HUDEP-2 (cell line): ENCODE results near the gene CHI3L2.
A peak's percentile ranks its signal among the peaks of the same experiment; 100 is the strongest.

Experiments
- DNase-seq, 76 experiments: peaks; one replicate each; lab custom pipeline; 2025; ENCODE audit not compliant: unreplicated experiment in 76 of 76; lab: John Stamatoyannopoulos, UW

CHI3L2 gene

GRCh38 chr1:111218701-111219556 is 8.6 kb upstream of the CHI3L2 start:
- DNase-seq: peak in 1 of 76 experiments; percentile 29

- DNase-seq: peak in 1 of 76 experiments; percentile 8
Measured at GRCh38 chr1:111219557-111220286, 7.8 kb upstream of the CHI3L2 start.

DNA sequence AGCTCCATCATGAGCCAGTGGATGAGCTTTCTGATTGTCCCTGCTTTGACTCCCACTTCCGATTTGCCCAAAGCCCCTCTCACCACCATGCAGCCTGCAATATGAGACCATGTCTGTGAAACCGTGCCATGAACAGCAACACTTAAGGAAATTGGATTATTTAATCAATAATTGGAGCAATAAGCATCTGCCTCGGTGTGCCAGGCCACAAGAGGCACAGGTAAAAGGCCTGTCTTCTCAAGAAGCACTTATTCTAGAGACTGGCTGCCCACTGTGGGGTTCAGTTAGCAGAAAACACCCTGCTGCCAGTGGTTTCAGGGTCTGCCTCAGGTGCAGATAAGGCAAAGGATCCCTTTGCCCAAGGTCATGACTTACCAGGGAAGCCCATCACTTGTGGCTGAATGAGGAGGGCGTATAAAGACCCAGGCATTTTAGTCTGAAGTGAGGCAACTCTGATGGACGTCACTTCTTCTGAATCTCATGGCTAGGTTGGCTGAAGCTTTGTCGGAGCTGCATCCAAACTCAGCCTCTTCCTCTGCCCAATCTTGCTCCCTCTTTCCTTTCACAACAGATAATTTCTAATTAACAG is 7.1 kb upstream of the CHI3L2 start:
- DNase-seq: no peak

GRCh38 chr1:111221276-111221632 is 6.3 kb upstream of the CHI3L2 start:
- DNase-seq: peak in 1 of 76 experiments; percentile 38

DNA sequence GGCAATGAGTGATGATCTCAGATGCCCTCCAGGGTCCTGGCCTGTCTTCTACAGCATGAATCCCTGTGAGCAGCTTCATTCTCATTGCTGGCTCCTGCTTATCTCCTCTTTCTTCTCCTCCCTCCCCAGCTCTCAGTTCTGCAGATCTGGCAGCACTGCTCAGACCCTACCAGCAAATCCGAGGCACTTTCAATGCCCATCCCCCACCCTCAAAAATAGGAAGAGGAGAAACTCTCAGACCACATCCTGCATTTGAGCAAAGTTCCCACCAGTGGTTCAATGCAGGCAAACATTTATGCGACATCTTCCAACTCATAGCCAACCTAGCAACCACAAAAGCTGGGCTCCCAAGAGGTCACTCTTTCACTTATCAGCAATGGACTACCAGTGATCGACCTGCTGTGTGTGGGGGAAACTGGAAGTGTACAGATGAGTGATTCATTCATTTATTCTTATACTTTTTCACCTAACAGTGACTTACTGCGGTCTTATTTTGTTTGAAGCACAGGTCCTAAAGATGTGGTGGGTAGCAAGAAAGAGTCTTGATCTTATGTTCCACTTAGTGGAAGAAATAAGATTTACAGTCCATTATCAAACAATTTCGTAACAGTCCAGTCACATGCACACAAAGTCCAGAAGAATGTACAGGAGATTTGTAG is 5.8 kb upstream of the CHI3L2 start:
- peak in 28 of 76 experiments; percentile 11 to 69 (median 32) for DNase-seq

GRCh38 chr1:111222308-111223125 is 5.0 kb upstream of the CHI3L2 start:
- peak in 59 of 76 experiments; percentile 4 to 83 (median 45) for DNase-seq

DNA sequence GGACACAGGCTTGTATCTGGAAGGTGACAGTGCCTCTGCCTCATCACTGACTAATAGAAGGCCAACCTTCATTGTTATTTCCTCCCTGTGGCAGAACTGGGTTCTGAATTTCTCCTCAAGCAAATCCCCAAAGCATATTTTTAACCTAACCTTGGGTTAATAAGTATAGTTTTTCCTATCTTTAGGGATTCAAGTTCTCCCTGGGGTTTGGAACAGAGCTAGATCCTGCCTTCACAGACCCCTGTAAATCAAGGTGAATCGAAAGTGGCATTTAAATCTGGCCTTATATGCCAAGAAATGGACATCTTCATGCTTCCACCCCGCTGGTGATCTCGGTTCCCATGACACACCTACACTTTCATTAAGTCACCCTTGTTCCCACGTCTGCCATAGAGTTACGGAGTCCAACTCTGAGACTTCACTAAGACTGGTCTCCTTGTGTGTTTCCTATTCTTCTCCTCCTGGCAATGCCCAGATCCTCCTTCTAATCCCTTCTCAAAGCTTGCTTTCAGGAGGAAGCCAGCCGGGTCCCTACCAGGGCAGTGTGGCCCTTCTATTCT is 4.3 kb upstream of the CHI3L2 start:
- no peak for DNase-seq

DNA sequence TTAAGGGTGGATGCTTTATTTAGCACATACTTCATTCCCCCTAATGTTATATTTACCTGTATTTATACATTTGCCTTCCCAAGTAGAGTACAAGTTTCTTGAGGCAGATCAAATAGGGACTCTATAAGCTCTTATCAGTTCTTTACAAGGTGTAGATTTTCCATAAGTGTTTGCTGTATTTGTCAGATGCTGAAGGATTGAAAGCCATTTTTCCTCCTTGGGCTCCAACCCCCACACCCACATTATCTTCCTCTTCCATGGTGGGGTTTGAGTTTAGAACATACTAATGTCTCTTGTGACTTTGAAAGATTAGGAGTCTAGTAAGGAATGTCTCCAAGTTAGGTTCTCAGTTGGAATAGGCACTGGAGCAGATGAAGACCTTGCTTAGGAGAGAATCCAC is 2.4 kb upstream of the CHI3L2 start:
- no peak for DNase-seq

- DNase-seq: no peak
Measured at GRCh38 chr1:111225717-111226400, 1.7 kb upstream of the CHI3L2 start.

- DNase-seq: no peak
Measured at GRCh38 chr1:111227851-111228747, 586 bp downstream of the CHI3L2 start.

- DNase-seq: no peak
Measured at GRCh38 chr1:111228748-111229126, 1.2 kb downstream of the CHI3L2 start.

GRCh38 chr1:111232134-111232533 is 4.6 kb downstream of the CHI3L2 start:
- no peak for DNase-seq

GRCh38 chr1:111234258-111234657 is 6.7 kb downstream of the CHI3L2 start:
- DNase-seq: no peak

- no peak for DNase-seq
Measured at GRCh38 chr1:111234866-111235265, 7.4 kb downstream of the CHI3L2 start.

DNA sequence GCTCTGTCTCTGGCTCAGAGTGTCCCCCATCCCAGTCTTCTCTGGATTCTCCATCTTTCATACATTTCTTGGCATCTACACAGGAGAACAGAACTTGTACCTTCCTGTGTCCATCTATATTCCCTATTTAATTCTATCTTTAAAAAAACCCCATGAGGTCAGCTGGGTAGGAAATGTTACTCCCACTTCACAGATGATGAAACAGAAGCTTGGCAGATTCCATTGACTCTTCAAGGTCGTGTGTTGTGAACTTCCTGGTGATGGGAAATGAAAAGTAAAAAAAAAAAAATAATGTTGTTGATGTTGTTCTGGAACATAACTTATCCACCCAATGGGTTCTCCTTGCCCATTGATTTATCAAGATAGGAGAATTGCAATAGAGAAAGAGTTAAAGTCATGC is 8.9 kb downstream of the CHI3L2 start:
- no peak for DNase-seq

GRCh38 chr1:111236806-111237205 is 9.3 kb downstream of the CHI3L2 start:
- DNase-seq: no peak

- DNase-seq: no peak
Measured at GRCh38 chr1:111238056-111238795, 10.7 kb downstream of the CHI3L2 start.

DNA sequence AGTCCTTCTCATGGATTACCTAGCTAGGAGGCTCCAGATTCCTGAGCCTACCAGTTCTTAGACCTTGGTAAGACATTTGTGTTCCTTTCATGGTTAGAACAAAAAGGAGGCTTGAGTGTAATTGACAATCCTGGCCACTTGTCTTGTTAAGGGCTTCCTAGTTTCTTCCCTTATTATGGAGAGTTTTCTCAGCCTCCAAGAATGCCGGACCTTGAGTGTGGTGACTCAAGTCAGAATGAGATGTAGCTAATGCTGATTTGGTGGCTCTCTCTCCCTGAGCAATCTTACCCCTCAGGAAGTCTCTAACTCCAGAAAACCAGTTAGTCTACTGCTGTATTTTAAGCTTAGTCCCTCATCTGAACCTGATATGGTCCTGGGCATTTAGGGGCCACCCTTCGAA is 14.3 kb downstream of the CHI3L2 start:
- DNase-seq: no peak
